Tibial artery (tissue), 4 donors: Measurements from ENCODE around the gene DSC2.
A peak's percentile ranks its signal among the peaks of the same experiment; 100 is the strongest.

Experiments used
- DNase-seq, 2 donors: peaks; one replicate each; pipeline ENCODE4 v3.0.0-alpha.2; 2019
- H3K27ac ChIP-seq, 2 donors: fragments of 200-600 bp; sonication (generic) in 1 of 2; 1 replicate in 1 of 2; 2 replicates in 1 of 2; pipeline ENCODE4 v1.5.1; 2018 to 2019; ENCODE audit warnings: mild to moderate bottlenecking in 1 of 2
- H3K27me3 ChIP-seq, 2 donors: fragments of 200-600 bp; sonication (generic) in 1 of 2; one replicate each; pipeline versions ENCODE4 v1.5.1 to v1.6.0; 2016 to 2019
- H3K36me3 ChIP-seq, 3 donors: fragments of 200-600 bp; sonication (generic) in 2 of 3; one replicate each; pipeline ENCODE4 v1.5.1; 2016 to 2019; ENCODE audit warnings: mild to moderate bottlenecking in 2 of 3
- H3K4me1 ChIP-seq, 4 donors: fragments of 200-600 bp; sonication (generic) in 2 of 4; 1 replicate in 3 of 4; 2 replicates in 1 of 4; pipeline ENCODE4 v1.5.1; 2016 to 2019
- H3K4me3 ChIP-seq, 2 donors: fragments of 200-600 bp; sonication (generic) in 1 of 2; 1 replicate in 1 of 2; 2 replicates in 1 of 2; pipeline ENCODE4 v1.5.1; 2018 to 2019; ENCODE audit warnings: mild to moderate bottlenecking in 2 of 2
- H3K9me3 ChIP-seq, 3 donors: fragments of 200-600 bp; sonication (generic) in 1 of 3; one replicate each; pipeline ENCODE4 v1.5.1; 2016 to 2019
- intact Hi-C: fragments of 100-400 bp; cut with DNase I; formaldehyde crosslinking; loops from one replicate; pipeline ENCODE4 v1.15.0; 2023; ENCODE audit warnings: low total_unique reads
- TF ChIP-seq, protein P1 (sequence below), 2 experiments: fragments of 200-600 bp in 1 of 2; fragments of 450-650 bp in 1 of 2; IDR thresholded peaks; one replicate each; pipeline ENCODE4 v1.5.1; 2017 to 2019; ENCODE audit warnings: antibody characterized with exemption in 2 of 2, mild to moderate bottlenecking in 1 of 2, moderate library complexity in 1 of 2

Gene DSC2

DNA sequence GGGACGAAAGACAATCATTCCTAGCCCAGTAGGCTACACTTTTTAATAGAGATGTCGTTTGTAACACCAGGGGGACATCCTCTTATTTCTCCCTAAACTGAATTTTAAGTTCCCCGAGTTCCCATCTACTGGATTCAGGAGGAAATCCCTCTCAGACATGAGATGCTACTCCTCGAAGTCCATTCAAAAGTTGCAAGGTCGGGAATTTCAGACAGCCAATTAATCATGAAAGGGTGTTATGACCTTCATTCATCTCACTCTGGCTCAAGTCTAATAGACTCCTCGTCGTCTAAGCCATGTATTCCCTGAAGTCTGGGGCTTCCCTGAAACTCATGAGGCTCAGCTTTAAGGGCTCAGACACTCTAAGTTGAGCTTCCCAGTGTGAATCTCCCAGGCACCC is 58.5 kb downstream of the DSC2 start:
- no peaks in the 10 kb centered on the region for H3K9me3 ChIP-seq
- H3K27ac ChIP-seq = no peak overlapping the region
- no peak overlapping the region for H3K4me3 ChIP-seq
- DNase-seq = no peak
- peaks cover 0 to 37% of the 10 kb centered on the region in 2 donors for H3K27me3 ChIP-seq
- intact Hi-C loops = no loop called here
- no peaks in the 10 kb centered on the region for H3K36me3 ChIP-seq
- H3K4me1 ChIP-seq = peaks cover 0 to 19% (median 17%) of the 10 kb centered on the region in 4 donors
- TF ChIP-seq, protein P1, sequence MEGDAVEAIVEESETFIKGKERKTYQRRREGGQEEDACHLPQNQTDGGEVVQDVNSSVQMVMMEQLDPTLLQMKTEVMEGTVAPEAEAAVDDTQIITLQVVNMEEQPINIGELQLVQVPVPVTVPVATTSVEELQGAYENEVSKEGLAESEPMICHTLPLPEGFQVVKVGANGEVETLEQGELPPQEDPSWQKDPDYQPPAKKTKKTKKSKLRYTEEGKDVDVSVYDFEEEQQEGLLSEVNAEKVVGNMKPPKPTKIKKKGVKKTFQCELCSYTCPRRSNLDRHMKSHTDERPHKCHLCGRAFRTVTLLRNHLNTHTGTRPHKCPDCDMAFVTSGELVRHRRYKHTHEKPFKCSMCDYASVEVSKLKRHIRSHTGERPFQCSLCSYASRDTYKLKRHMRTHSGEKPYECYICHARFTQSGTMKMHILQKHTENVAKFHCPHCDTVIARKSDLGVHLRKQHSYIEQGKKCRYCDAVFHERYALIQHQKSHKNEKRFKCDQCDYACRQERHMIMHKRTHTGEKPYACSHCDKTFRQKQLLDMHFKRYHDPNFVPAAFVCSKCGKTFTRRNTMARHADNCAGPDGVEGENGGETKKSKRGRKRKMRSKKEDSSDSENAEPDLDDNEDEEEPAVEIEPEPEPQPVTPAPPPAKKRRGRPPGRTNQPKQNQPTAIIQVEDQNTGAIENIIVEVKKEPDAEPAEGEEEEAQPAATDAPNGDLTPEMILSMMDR (IDR thresholded peaks at IDR 0.05) = no peak

DNA sequence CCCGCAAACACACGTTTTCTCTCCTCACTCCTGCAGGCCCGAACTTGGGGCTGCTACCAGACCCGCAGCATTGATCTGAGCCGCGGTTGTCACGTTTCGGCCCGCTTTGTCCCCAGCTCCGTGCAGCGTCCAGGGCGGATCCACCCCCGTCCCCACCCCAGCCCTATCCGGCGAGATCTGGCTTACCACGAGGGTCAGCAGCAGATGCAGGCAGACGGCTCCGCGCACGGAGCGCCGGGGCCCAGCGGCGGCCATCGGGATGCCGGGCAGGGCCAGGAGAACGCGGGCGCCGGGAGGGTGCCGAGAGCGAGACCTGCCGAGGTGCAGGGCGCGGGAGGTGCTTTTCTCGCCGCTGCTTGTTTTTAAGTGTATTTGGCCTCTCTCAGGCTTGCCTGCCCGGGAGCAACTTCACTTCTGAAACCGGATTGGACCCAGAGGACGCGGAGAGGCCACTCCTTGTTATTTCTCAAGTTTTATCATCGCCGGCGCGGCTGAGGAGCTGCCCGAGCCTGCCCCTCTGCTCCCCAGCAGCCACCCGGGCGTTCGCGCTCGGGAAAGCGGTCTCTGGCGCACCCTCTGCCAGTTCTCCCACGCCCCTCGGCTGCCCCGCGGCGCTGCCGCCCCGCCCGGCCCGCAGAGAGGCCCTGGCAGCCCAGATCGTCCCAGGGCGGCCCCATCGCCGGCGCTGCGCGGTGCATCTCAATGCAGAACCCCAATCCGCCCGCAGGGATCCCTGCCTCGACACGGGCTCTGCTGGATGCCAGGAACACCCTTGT is 59.6 kb downstream of the DSC2 start, which contains the start of gene DSC3:
Gene DSC3, minus strand, starts transcription at position 337 of the 776 bp plus-strand sequence. Its CDS starts 82 bp downstream, at position 255.
- peaks cover 0 to 37% of the 10 kb centered on the region in 2 donors for H3K27me3 ChIP-seq
- peak in 1 of 2 donors; percentile 63 for DNase-seq
- TF ChIP-seq, protein P1 (IDR thresholded peaks at IDR 0.05) = no peak
- intact Hi-C loops = no loop called here
- H3K9me3 ChIP-seq = no peaks in the 10 kb centered on the region
- H3K4me1 ChIP-seq = peaks cover 0 to 19% (median 17%) of the 10 kb centered on the region in 4 donors
- H3K27ac ChIP-seq = peak within 1 kb of the TSS; percentile 20 to 52
- H3K36me3 ChIP-seq = no peaks in the 10 kb centered on the region
- H3K4me3 ChIP-seq = peak within 1 kb of the TSS; percentile 39 to 46

DNA sequence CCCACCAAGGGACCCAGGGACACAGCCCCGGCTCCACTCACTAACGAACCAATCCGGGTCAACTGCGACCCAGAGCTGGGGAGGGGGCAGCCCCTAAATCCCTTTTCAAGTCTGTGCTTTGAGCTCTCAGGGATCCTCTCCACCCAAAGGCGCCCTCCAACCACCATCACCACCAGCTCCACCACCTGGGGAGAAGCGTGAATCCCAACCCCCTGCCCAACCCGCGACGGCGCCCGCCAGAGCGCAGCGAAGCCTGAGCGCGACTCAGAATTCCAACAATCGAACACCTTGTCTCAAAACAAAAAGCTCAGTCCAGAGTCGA is 60.2 kb downstream of the DSC2 start:
- DNase-seq = no peak
- intact Hi-C loops = no loop called here
- H3K27me3 ChIP-seq = peaks cover 0 to 37% of the 10 kb centered on the region in 2 donors
- H3K9me3 ChIP-seq = no peaks in the 10 kb centered on the region
- H3K36me3 ChIP-seq = no peaks in the 10 kb centered on the region
- H3K4me1 ChIP-seq = peaks cover 0 to 19% (median 17%) of the 10 kb centered on the region in 4 donors
- H3K4me3 ChIP-seq = peak overlapping the region; percentile 39 to 46
- TF ChIP-seq, protein P1 (IDR thresholded peaks at IDR 0.05) = no peak
- peak overlapping the region; percentile 20 to 52 for H3K27ac ChIP-seq

DNA sequence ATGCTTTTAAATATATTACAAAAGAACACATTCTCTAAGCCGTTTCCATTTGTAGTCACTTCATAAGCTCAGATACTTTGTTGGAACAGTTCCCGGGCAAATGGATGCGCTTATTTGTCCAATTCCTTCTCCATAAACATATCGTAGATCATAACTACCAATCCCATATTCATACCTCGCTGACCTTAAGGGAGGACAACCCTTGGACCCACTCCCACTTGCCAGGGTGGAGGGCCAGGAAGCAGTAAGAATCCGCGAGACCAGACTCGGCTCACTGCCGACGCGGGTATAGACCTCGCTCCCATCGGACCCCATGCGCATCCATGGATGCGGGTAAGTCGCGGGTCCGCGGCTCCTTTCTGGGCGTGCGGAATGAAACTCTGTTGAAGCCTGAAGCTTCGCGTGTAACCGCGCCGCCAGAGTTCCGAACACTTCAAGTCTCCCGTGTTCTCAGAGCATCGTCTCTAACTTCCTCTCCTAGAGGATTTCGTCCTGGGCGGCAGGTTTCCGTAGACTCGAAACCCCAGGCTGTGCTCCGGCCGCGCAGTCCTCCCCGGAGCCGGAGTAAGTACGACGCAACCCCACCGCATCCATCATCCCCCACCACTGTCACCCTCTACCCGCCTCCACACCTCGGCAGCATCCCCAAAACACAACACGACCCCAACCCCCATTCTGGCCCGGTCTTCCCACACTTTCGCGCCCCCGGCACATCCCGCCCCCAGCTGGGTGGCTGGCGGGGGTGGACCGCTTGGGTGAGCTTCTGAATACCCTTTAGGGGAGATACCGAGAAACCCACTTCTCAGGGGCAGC is 60.7 kb downstream of the DSC2 start:
- intact Hi-C loops = no loop called here
- H3K4me1 ChIP-seq = peaks cover 0 to 19% (median 17%) of the 10 kb centered on the region in 4 donors
- H3K27ac ChIP-seq = peak overlapping the region; percentile 20 to 52
- no peak for DNase-seq
- peaks cover 0 to 37% of the 10 kb centered on the region in 2 donors for H3K27me3 ChIP-seq
- no peaks in the 10 kb centered on the region for H3K36me3 ChIP-seq
- no peaks in the 10 kb centered on the region for H3K9me3 ChIP-seq
- TF ChIP-seq, protein P1 (IDR thresholded peaks at IDR 0.05) = no peak
- peak overlapping the region; percentile 39 to 46 for H3K4me3 ChIP-seq

GRCh38 chr18:31040686-31041270 is 61.4 kb downstream of the DSC2 start:
- Histone ChIP-seq H3K9me3 (no peaks in the 10 kb centered on the region), H3K27ac (peak overlapping the region in 1 of 2 donors; percentile 52), H3K4me1 (peaks cover 0 to 19% (median 17%) of the 10 kb centered on the region in 4 donors), H3K4me3 (peak overlapping the region in 1 of 2 donors; percentile 46), H3K27me3 (peaks cover 0 to 37% of the 10 kb centered on the region in 2 donors), H3K36me3 (no peaks in the 10 kb centered on the region)
- TF ChIP-seq, protein P1 (IDR thresholded peaks at IDR 0.05) = no peak
- DNase-seq = no peak
- intact Hi-C loops = no loop called here
